Common myeloid progenitor, CD34-positive (primary cell): Measurements from ENCODE around the gene GASK1A.
A peak's percentile ranks its signal among the peaks of the same experiment; 100 is the strongest.

Experiments
- CTCF ChIA-PET: fragments of 350-600 bp; sonication (Branson Sonifier 250); formaldehyde crosslinking; loops from one replicate; lab custom pipeline; 2021; ENCODE audit warnings: antibody characterized with exemption; lab: Charles Lee
- POLR2A ChIA-PET: fragments of 350-600 bp; sonication (Branson Sonifier 250); formaldehyde crosslinking; loops from one replicate; lab custom pipeline; 2021; ENCODE audit warnings: antibody characterized with exemption; lab: Charles Lee
- DNase-seq, 3 donors: peaks; one replicate each; pipeline versions ENCODE4 v3.0.0 to v3.0.0-alpha.2; 2013
- H3K27ac ChIP-seq, 2 experiments: 1 replicate in 1 of 2; 2 replicates in 1 of 2; pipeline ENCODE4 v1.7.0; 2013; ENCODE audit warnings: inconsistent platforms in 2 of 2, low read length in 2 of 2, mild to moderate bottlenecking in 2 of 2, low read depth in 1 of 2, moderate library complexity in 1 of 2; ENCODE audit not compliant: severe bottlenecking in 2 of 2, insufficient read depth in 1 of 2, poor library complexity in 1 of 2
- H3K27me3 ChIP-seq, 5 experiments: replicated peaks in 2 of 5; 1 replicate in 3 of 5; 2 replicates in 2 of 5; pipeline versions ENCODE4 v1.6.1 to v1.7.0; 2013; ENCODE audit warnings: low read length in 4 of 5, mild to moderate bottlenecking in 2 of 5, moderate library complexity in 2 of 5, inconsistent platforms in 1 of 5; ENCODE audit not compliant: insufficient read depth in 5 of 5, control insufficient read depth in 4 of 5
- H3K36me3 ChIP-seq, 4 experiments: 1 replicate in 2 of 4; 2 replicates in 2 of 4; pipeline versions ENCODE4 v1.6.1 to v1.7.0; 2013; ENCODE audit warnings: low read length in 3 of 4, control low read depth in 1 of 4, mild to moderate bottlenecking in 1 of 4; ENCODE audit not compliant: control insufficient read depth in 4 of 4, insufficient read depth in 4 of 4
- H3K4me1 ChIP-seq, 4 experiments: 1 replicate in 3 of 4; 2 replicates in 1 of 4; pipeline versions ENCODE4 v1.6.1 to v1.7.1; 2013; ENCODE audit warnings: low read length in 3 of 4, mild to moderate bottlenecking in 3 of 4, control low read depth in 1 of 4, inconsistent platforms in 1 of 4, moderate library complexity in 1 of 4; ENCODE audit not compliant: control insufficient read depth in 4 of 4, insufficient read depth in 4 of 4; ENCODE audit errors: control extremely low read depth in 1 of 4
- H3K4me3 ChIP-seq, 7 experiments: 1 replicate in 4 of 7; 2 replicates in 3 of 7; pipeline versions ENCODE4 v1.5.1 to v1.7.0; 2013; ENCODE audit warnings: mild to moderate bottlenecking in 7 of 7, low read length in 6 of 7, moderate library complexity in 6 of 7, inconsistent platforms in 2 of 7, low read depth in 2 of 7, control low read depth in 1 of 7; ENCODE audit not compliant: insufficient read depth in 4 of 7, control insufficient read depth in 1 of 7; ENCODE audit errors: extremely low read depth in 1 of 7
- H3K9me3 ChIP-seq, 5 experiments: 1 replicate in 4 of 5; 2 replicates in 1 of 5; pipeline versions ENCODE4 v1.6.1 to v1.7.1; 2013; ENCODE audit warnings: low read length in 4 of 5, mild to moderate bottlenecking in 2 of 5, inconsistent platforms in 1 of 5, low read depth in 1 of 5, moderate library complexity in 1 of 5; ENCODE audit not compliant: control insufficient read depth in 4 of 5, insufficient read depth in 2 of 5; ENCODE audit errors: control extremely low read depth in 1 of 5
- WGBS: methylation state at CpG from one replicate; pipeline ENCODE4 v1.1.5; 2013; ENCODE audit not compliant: insufficient coverage; 5-methylcytosine and 5-hydroxymethylcytosine counted together

The GASK1A gene

DNA sequence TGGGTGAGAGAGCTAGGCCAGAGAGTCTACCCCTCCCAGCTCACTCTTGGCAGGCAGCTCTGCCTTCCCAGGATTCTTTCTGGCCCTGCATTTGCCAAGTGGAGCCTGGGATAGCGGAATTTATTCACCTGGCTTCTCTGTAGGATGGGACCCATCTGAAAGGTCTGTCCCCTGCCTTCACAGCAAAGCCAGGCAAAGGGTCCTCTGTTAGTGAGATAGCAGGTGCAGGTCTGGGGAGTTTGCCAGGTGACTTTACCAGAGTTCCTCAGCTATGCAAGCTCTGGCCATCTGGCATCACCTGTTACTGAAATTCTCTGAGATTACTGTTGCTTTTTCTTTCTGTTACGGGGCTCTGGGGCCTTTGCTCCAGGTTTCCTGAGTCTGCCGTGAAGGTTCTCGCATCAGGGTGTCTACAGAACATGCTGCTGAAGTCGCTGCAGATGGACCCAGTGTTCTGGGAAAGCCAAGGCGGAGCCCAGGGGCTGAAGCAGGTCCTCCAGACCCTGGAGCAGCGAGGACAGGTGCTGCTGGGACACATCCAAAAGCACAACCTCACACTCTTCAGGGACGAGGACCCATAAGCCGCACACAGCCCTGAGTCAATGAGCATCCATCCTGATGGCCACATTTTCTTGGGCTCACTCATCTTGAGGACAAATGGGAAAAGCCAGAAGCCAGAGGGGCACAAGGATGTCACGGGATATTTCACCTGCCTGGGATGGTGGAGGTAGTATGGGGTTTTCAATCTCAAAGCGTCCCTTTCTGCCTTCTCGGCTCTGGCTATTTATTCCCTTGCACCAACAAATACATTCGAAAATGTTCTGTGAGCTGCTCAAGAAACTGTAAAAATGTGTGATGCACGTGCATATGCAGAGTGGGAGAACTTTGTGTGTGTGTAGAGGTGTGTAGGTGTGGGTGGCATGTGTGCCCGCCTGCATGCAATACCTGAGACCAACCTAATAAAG lies 77.0 kb downstream of the GASK1A start:
- CTCF ChIA-PET = no interaction called here
- POLR2A ChIA-PET = no interaction called here

DNA sequence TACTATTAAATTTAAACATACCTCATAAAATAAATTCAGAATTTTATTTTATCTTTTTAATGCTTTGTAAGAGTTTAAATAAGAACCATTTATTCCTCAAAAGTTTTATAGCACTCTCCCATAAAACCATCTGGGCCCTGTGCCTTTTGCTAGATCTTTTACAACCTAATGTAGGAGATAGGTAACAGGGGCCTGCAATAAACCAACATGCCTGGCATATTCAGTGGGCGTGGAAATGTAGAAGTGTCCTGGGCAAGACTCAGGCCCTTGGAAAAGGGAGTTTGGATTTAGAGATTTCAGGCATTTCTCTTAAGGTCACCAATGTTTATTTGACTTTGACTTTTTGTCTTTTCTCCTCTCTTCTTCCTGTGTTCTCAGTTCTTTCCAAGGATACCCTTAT lies 80.3 kb downstream of the GASK1A start:
- Histone ChIP-seq H3K36me3 (no peaks in the 10 kb centered on the region), H3K27me3 (no peaks in the 10 kb centered on the region)
- POLR2A ChIA-PET = no interaction called here

More for the DNA sequence above, 77.0 kb downstream of the GASK1A start:
- WGBS = 100% methylated on average over 8 of the region's 15 CpGs
- no peak for DNase-seq
- Histone ChIP-seq H3K27ac (no peak overlapping the region), H3K4me3 (no peak overlapping the region), H3K4me1 (no peaks in the 10 kb centered on the region), H3K36me3 (no peaks in the 10 kb centered on the region), H3K27me3 (no peaks in the 10 kb centered on the region), H3K9me3 (peaks cover 0 to 24% (median 7%) of the 10 kb centered on the region in 5 experiments)

DNA sequence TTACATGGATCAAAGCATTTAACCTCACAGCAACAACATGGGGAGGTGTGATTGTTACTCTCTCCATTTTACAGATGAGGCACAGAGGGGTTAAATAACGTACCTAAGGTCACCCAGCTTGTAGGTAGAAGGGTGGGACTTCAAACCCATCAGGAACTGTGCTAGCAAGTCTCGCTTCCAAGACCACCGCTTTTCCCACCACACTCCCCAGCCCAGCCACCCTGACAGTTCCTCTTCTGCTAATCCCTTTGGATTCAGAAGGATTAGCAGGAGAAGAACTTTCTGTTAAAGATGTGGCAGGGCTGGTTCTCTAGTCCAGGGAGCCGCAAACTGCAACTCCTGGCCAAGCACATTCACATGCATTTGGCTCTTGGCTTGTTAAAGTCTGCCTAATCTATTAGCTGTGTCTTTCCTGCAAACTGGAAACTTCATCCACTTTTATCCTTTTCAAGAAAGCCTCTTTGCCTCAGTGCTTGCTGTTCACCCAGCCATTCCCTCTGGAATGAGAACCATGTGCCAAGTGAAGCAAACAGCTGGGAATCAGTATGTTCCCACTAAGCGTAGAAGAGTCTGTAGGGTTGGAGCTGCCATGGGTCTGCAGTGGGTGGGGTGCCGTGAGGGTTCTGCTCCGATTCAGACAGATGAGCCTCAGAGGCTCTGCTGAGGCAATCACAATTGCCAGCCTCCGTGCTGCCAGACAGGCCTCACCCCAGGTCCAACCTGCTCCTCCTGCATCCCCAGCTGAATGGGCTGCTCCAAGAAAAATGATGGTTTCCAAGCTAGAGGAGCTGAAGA lies 82.2 kb downstream of the GASK1A start:
- ChIA-PET POLR2A (no interaction called here), CTCF (no interaction called here)
- Histone ChIP-seq H3K27me3 (no peaks in the 10 kb centered on the region), H3K4me1 (no peaks in the 10 kb centered on the region), H3K36me3 (no peaks in the 10 kb centered on the region), H3K4me3 (no peak overlapping the region), H3K9me3 (peaks cover 0 to 5% (median 0%) of the 10 kb centered on the region in 5 experiments), H3K27ac (no peak overlapping the region)
- WGBS = 90% methylated on average over 5 of the region's 8 CpGs
- DNase-seq = no peak

More for the DNA sequence above, 80.3 kb downstream of the GASK1A start:
- CTCF ChIA-PET = no interaction called here
- H3K4me3 ChIP-seq = no peak overlapping the region
- 100% methylated on average over 1 of the region's 1 CpG for WGBS
- H3K9me3 ChIP-seq = peaks cover 0 to 5% (median 0%) of the 10 kb centered on the region in 5 experiments
- H3K4me1 ChIP-seq = no peaks in the 10 kb centered on the region
- H3K27ac ChIP-seq = no peak overlapping the region
- DNase-seq = no peak

DNA sequence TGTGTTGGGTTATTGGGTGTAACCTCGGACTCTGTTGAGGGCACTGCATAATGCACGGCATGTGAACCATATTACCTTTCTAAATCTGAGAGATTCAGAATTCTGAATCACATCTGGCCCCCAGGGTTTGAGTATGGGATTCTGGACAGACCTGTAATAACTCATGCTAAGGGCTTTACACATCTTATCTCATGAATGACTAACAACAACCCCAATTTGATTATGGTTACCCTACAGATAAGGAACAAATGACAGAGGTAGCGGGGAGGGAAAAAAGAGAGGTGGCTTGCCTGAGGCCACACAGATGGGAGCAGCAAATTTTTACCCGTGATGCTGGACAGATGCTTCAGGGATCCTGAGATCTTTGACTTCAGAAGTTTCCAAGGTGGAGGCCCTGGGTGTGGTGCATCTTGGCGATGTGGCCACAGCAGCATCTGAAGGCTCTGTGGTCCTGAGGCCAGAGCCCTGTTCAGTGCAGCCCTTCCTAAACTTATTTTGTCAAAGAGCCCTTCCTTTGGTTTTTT lies 83.0 kb downstream of the GASK1A start:
- ChIA-PET POLR2A (no interaction called here), CTCF (no interaction called here)
- Histone ChIP-seq H3K36me3 (no peaks in the 10 kb centered on the region), H3K27me3 (no peaks in the 10 kb centered on the region), H3K27ac (no peak overlapping the region), H3K9me3 (peaks cover 0 to 5% (median 0%) of the 10 kb centered on the region in 5 experiments), H3K4me1 (no peaks in the 10 kb centered on the region), H3K4me3 (no peak overlapping the region)
- WGBS = 85% methylated on average over 4 of the region's 5 CpGs
- no peak for DNase-seq

DNA sequence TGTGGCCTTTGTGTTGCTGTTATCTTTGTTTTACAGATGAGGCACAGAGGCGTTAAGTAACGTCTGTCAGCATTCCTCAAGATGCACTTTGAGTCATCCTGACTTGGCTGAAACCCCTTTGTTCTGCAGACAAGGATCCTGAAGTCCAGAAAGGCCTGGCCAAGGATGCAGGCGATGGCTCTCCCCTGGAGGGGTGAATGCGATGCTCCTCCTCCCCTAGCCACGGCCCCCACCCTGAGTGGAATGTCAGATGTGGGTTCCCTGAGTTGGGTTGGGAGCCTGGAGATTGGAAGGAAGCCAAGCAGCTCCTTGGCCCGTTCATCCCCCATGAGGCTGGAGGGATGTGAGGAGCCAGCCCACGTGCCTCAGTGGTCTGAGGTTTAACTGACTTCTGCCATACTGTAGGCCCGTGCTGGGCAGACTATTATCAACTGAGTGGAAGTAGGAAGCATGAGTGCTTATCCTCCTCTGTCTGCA lies 83.5 kb downstream of the GASK1A start:
- no peak overlapping the region for H3K4me3 ChIP-seq
- 78% methylated on average over 6 of the region's 8 CpGs for WGBS

DNA sequence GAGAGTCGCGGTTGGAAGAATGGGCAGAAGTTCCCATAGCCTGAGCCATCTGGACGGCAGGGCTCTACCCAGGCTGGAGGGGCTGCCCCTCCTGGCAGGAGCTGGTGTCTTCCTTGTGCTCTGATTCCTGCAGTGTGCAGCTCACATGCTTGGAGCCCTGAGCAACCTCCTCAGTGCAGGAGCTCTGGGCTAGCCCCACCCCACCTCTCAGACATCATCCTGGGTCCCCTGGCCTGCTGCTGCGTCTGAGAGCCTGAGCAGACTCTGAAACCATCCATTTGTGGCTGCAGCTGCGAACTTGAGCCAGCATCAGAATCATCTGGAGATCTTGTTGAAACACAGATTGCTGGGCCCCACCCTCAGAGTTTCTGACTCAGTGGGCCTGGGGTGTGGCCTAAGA lies 84.0 kb downstream of the GASK1A start:
- no peak for DNase-seq
- ChIA-PET POLR2A (no interaction called here), CTCF (no interaction called here)
- Histone ChIP-seq H3K4me1 (no peaks in the 10 kb centered on the region), H3K27ac (no peak overlapping the region), H3K36me3 (no peaks in the 10 kb centered on the region), H3K27me3 (no peaks in the 10 kb centered on the region), H3K4me3 (no peak overlapping the region), H3K9me3 (peaks cover 0 to 5% (median 0%) of the 10 kb centered on the region in 5 experiments)
- WGBS = 73% methylated on average over 5 of the region's 5 CpGs

More for the DNA sequence above, 83.5 kb downstream of the GASK1A start:
- peak; percentile 20 to 59 (median 45) for DNase-seq
- CTCF ChIA-PET = no interaction called here
- Histone ChIP-seq H3K36me3 (no peaks in the 10 kb centered on the region), H3K27ac (no peak overlapping the region), H3K27me3 (no peaks in the 10 kb centered on the region), H3K9me3 (peaks cover 0 to 5% (median 0%) of the 10 kb centered on the region in 5 experiments), H3K4me1 (no peaks in the 10 kb centered on the region)
- POLR2A ChIA-PET = no interaction called here
